GM10266 (cell line): Measurements from ENCODE around the gene USP17L12.
"Not testable (repeated sequence)": the region's sequence is repeated elsewhere in the genome, so short reads cannot be mapped to it uniquely, and the experiment has no call there.

ENCODE experiments used
- DNase-seq: peaks from one replicate; pipeline ENCODE4 v3.0.0; 2012; ENCODE audit errors: extremely low spot score

USP17L12 gene, protein sequence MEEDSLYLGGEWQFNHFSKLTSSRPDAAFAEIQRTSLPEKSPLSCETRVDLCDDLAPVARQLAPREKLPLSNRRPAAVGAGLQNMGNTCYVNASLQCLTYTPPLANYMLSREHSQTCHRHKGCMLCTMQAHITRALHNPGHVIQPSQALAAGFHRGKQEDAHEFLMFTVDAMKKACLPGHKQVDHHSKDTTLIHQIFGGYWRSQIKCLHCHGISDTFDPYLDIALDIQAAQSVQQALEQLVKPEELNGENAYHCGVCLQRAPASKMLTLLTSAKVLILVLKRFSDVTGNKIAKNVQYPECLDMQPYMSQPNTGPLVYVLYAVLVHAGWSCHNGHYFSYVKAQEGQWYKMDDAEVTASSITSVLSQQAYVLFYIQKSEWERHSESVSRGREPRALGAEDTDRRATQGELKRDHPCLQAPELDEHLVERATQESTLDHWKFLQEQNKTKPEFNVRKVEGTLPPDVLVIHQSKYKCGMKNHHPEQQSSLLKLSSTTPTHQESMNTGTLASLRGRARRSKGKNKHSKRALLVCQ

DNA sequence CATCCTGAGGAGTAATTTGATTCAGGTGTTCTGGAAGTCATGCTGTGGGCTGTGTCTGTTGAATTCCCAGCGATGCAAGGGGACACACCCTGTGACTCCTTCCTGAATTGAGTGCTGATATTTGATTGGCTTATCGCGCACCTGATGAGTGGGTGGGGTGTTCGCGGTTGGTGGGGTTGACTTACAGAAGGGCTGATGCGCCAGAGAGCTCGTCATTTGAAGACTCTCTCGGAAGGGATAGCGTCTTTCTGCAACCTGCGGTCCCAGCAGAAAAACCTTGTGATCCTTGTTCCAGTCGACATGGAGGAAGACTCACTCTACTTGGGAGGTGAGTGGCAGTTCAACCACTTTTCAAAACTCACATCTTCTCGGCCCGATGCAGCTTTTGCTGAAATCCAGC, at the start of gene USP17L12:
Gene USP17L12, plus strand, starts transcription at position 301 of the 400 bp plus-strand sequence. Its CDS starts 0 bp downstream, at position 301.
- not testable (repeated sequence) for DNase-seq

DNA sequence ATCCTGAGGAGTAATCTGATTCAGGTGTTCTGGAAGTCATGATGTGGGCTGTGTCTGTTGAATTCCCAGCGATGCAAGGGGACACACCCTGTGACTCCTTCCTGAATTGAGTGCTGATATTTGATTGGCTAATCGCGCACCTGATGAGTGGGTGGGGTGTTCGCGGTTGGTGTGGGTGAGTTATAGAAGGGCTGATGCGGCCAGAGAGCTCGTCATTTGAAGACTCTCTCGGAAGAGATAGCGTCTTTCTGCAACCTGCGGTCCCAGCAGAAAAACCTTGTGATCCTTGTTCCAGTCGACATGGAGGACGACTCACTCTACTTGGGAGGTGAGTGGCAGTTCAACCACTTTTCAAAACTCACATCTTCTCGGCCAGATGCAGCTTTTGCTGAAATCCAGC, 9.6 kb upstream of the USP17L12 start, which contains the start of gene USP17L10:
Gene USP17L10, plus strand, starts transcription at position 301 of the 400 bp plus-strand sequence. Its CDS starts 0 bp downstream, at position 301.
- not testable (repeated sequence) for DNase-seq

DNA sequence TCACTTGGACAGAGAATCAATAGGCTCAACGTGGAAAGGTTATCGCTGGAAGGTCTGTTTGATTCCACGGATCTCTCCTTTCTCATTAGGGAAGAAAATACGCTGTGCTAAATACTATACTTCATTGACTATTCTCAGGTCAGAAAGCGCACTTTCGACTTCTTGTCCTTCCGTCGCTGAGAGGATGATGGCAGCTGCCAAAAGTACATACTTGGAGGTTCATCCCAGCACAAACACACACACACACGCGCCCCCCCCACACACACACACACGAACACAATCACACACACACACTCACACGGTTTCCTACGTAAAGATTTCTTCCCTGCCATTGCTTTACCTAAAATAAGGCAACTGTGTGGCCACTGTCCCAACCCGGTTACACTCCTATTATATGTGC, 5.3 kb upstream of the USP17L12 start:
- DNase-seq: not testable (repeated sequence)

DNA sequence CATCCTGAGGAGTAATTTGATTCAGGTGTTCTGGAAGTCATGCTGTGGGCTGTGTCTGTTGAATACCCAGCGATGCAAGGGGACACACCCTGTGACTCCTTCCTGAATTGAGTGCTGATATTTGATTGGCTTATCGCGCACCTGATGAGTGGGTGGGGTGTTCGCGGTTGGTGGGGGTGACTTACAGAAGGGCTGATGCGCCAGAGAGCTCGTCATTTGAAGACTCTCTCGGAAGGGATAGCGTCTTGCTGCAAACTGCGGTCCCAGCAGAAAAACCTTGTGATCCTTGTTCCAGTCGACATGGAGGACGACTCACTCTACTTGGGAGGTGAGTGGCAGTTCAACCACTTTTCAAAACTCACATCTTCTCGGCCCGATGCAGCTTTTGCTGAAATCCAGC, 4.8 kb upstream of the USP17L12 start, which contains the start of gene USP17L11:
Gene USP17L11, plus strand, starts transcription at position 301 of the 400 bp plus-strand sequence. Its CDS starts 0 bp downstream, at position 301.
- DNase-seq: not testable (repeated sequence)

DNA sequence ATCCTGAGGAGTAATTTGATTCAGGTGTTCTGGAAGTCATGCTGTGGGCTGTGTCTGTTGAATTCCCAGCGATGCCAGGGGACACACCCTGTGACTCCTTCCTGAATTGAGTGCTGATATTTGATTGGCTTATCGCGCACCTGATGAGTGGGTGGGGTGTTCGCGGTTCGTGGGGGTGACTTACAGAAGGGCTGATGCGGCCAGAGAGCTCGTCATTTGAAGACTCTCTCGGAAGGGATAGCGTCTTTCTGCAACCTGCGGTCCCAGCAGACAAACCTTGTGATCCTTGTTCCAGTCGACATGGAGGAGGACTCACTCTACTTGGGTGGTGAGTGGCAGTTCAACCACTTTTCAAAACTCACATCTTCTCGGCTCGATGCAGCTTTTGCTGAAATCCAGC, 4.6 kb downstream of the USP17L12 start, which contains the start of gene USP17L13:
Gene USP17L13, plus strand, starts transcription at position 301 of the 400 bp plus-strand sequence. Its CDS starts 0 bp downstream, at position 301.
- DNase-seq: not testable (repeated sequence)

DNA sequence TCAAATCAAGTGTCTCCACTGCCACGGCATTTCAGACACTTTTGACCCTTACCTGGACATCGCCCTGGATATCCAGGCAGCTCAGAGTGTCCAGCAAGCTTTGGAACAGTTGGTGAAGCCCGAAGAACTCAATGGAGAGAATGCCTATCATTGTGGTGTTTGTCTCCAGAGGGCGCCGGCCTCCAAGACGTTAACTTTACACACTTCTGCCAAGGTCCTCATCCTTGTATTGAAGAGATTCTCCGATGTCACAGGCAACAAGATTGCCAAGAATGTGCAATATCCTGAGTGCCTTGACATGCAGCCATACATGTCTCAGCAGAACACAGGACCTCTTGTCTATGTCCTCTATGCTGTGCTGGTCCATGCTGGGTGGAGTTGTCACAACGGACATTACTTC, 10.3 kb downstream of the USP17L12 start:
- DNase-seq: not testable (repeated sequence)

DNA sequence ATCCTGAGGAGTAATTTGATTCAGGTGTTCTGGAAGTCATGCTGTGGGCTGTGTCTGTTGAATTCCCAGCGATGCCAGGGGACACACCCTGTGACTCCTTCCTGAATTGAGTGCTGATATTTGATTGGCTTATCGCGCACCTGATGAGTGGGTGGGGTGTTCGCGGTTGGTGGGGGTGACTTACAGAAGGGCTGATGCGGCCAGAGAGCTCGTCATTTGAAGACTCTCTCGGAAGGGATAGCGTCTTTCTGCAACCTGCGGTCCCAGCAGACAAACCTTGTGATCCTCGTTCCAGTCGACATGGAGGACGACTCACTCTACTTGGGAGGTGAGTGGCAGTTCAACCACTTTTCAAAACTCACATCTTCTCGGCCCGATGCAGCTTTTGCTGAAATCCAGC, 14.1 kb downstream of the USP17L12 start, which contains the start of gene USP17L15:
Gene USP17L15, plus strand, starts transcription at position 301 of the 400 bp plus-strand sequence. Its CDS starts 0 bp downstream, at position 301.
- DNase-seq: not testable (repeated sequence)

DNA sequence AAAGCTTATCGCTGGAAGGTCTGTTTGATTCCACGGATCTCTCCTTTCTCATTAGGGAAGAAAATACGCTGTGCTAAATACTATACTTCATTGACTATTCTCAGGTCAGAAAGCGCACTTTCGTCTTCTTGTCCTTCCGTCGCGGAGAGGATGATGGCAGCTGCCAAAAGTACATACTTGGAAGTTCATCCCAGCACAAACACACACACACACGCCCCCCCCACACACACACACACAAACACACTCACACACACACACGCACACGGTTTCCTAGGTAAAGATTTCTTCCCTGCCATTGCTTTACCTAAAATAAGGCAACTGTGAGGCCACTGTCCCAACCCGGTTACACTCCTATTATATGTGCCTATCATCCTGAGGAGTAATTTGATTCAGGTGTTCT, 18.5 kb downstream of the USP17L12 start:
- not testable (repeated sequence) for DNase-seq

DNA sequence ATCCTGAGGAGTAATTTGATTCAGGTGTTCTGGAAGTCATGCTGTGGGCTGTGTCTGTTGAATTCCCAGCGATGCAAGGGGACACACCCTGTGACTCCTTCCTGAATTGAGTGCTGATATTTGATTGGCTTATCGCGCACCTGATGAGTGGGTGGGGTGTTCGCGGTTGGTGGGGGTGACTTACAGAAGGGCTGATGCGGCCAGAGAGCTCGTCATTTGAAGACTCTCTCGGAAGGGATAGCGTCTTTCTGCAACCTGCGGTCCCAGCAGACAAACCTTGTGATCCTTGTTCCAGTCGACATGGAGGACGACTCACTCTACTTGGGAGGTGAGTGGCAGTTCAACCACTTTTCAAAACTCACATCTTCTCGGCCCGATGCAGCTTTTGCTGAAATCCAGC, 23.6 kb downstream of the USP17L12 start, which contains the start of gene USP17L17:
Gene USP17L17, plus strand, starts transcription at position 301 of the 400 bp plus-strand sequence. Its CDS starts 0 bp downstream, at position 301.
- not testable (repeated sequence) for DNase-seq

DNA sequence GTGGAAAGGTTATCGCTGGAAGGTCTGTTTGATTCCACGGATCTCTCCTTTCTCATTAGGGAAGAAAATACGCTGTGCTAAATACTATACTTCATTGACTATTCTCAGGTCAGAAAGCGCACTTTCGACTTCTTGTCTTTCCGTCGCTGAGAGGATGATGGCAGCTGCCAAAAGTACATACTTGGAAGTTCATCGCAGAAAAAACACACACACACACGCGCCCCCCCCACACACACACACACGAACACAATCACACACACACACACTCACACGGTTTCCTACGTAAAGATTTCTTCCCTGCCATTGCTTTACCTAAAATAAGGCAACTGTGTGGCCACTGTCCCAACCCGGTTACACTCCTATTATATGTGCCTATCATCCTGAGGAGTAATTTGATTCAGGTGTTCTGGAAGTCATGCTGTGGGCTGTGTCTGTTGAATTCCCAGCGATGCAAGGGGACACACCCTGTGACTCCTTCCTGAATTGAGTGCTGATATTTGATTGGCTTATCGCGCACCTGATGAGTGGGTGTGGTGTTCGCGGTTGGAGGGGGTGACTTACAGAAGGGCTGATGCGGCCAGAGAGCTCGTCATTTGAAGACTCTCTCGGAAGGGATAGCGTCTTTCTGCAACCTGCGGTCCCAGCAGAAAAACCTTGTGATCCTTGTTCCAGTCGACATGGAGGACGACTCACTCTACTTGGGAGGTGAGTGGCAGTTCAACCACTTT, 28.2 kb downstream of the USP17L12 start, which contains the start of gene USP17L18:
Gene USP17L18, plus strand, starts transcription at position 678 of the 728 bp plus-strand sequence. Its CDS starts 0 bp downstream, at position 678.
- not testable (repeated sequence) for DNase-seq

DNA sequence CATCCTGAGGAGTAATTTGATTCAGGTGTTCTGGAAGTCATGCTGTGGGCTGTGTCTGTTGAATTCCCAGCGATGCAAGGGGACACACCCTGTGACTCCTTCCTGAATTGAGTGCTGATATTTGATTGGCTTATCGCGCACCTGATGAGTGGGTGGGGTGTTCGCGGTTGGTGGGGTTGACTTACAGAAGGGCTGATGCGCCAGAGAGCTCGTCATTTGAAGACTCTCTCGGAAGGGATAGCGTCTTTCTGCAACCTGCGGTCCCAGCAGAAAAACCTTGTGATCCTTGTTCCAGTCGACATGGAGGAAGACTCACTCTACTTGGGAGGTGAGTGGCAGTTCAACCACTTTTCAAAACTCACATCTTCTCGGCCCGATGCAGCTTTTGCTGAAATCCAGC, 33.1 kb downstream of the USP17L12 start, which contains the start of gene USP17L19:
Gene USP17L19, plus strand, starts transcription at position 301 of the 400 bp plus-strand sequence. Its CDS starts 0 bp downstream, at position 301.
- DNase-seq: not testable (repeated sequence)

DNA sequence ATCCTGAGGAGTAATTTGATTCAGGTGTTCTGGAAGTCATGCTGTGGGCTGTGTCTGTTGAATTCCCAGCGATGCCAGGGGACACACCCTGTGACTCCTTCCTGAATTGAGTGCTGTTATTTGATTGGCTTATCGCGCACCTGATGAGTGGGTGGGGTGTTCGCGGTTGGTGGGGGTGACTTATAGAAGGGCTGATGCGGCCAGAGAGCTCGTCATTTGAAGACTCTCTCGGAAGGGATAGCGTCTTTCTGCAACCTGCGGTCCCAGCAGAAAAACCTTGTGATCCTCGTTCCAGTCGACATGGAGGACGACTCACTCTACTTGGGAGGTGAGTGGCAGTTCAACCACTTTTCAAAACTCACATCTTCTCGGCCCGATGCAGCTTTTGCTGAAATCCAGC, 37.9 kb downstream of the USP17L12 start, which contains the start of gene USP17L20:
Gene USP17L20, plus strand, starts transcription at position 301 of the 400 bp plus-strand sequence. Its CDS starts 0 bp downstream, at position 301.
- not testable (repeated sequence) for DNase-seq

DNA sequence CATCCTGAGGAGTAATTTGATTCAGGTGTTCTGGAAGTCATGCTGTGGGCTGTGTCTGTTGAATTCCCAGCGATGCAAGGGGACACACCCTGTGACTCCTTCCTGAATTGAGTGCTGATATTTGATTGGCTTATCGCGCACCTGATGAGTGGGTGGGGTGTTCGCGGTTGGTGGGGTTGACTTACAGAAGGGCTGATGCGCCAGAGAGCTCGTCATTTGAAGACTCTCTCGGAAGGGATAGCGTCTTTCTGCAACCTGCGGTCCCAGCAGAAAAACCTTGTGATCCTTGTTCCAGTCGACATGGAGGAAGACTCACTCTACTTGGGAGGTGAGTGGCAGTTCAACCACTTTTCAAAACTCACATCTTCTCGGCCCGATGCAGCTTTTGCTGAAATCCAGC, 42.6 kb downstream of the USP17L12 start, which contains the start of gene USP17L21:
Gene USP17L21, plus strand, starts transcription at position 301 of the 400 bp plus-strand sequence. Its CDS starts 0 bp downstream, at position 301.
- DNase-seq: not testable (repeated sequence)

DNA sequence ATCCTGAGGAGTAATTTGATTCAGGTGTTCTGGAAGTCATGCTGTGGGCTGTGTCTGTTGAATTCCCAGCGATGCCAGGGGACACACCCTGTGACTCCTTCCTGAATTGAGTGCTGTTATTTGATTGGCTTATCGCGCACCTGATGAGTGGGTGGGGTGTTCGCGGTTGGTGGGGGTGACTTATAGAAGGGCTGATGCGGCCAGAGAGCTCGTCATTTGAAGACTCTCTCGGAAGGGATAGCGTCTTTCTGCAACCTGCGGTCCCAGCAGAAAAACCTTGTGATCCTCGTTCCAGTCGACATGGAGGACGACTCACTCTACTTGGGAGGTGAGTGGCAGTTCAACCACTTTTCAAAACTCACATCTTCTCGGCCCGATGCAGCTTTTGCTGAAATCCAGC, 47.4 kb downstream of the USP17L12 start, which contains the start of gene USP17L22:
Gene USP17L22, plus strand, starts transcription at position 301 of the 400 bp plus-strand sequence. Its CDS starts 0 bp downstream, at position 301.
- DNase-seq: not testable (repeated sequence)
